ENCODE results near the gene FRY. TPM values are rescaled to one million over a fixed set of nuclear protein-coding genes. Genes with fewer than 3 reads are reported as not detected.

The FRY gene
- total and polyA plus RNA-seq, 11 donors = 21.6 to 237 (median 165) TPM

- intact Hi-C loops (cut with DNase I) = no loop called here
- no peaks in the 10 kb centered on the region for H3K27me3 ChIP-seq
- no peak for ATAC-seq
- WGBS, 4 donors = 97 to 100% (median 98%) methylated on average over 3 of the region's 3 CpGs
- H3K27ac ChIP-seq = peak overlapping the region in 1 of 12 donors; percentile 4
- no peaks in the 10 kb centered on the region for H3K9me3 ChIP-seq
- DNase-seq = no peak
- peaks cover 0 to 97% (median 52%) of the 10 kb centered on the region in 9 donors for H3K36me3 ChIP-seq
- peaks cover 0 to 24% (median 5%) of the 10 kb centered on the region in 12 donors for H3K4me1 ChIP-seq
- no peak for TF ChIP-seq CTCF (IDR thresholded peaks at IDR 0.05)
- TF ChIP-seq POLR2A (IDR thresholded peaks at IDR 0.05) = no peak
- H3K4me3 ChIP-seq = no peak overlapping the region
Observed at GRCh38 chr13:32232263-32232662, 200.7 kb downstream of the FRY start.

- Histone ChIP-seq H3K9me3 (no peaks in the 10 kb centered on the region), H3K4me1 (peaks cover 0 to 24% (median 5%) of the 10 kb centered on the region in 12 donors), H3K4me3 (no peak overlapping the region), H3K27ac (peak overlapping the region in 5 of 12 donors; percentile 0 to 35 (median 10)), H3K36me3 (peaks cover 0 to 97% (median 54%) of the 10 kb centered on the region in 9 donors), H3K27me3 (no peaks in the 10 kb centered on the region)
- 76 to 86% (median 82%) methylated on average over 2 of the region's 2 CpGs for WGBS, 4 donors
- intact Hi-C loops (cut with DNase I) = no loop called here
- DNase-seq (no peak), ATAC-seq (peak; percentile 56 to 76 (median 72))
- TF ChIP-seq POLR2A (IDR thresholded peaks at IDR 0.05) (no peak), CTCF (IDR thresholded peaks at IDR 0.05) (no peak)
Observed at GRCh38 chr13:32233062-32233461, 201.5 kb downstream of the FRY start.

GRCh38 chr13:32234914-32235313 lies 203.3 kb downstream of the FRY start:
- peak in 3 of 4 donors; percentile 19 to 52 (median 29) for ATAC-seq
- H3K36me3 ChIP-seq = peaks cover 0 to 99% (median 59%) of the 10 kb centered on the region in 9 donors

GRCh38 chr13:32237681-32238080 lies 206.1 kb downstream of the FRY start:
- H3K4me1 ChIP-seq = peaks cover 0 to 15% (median 0%) of the 10 kb centered on the region in 12 donors
- 50 to 66% (median 58%) methylated on average over 6 of the region's 6 CpGs for WGBS, 4 donors
- H3K36me3 ChIP-seq = peaks cover 0 to 100% (median 71%) of the 10 kb centered on the region in 9 donors
- intact Hi-C loops (cut with DNase I) = loop anchor here in 1 of 10 donors (5.0 kb wide), 1 partner anchor 60 kb away; no protein-coding TSS in a partner anchor
- no peak for ATAC-seq
- no peak overlapping the region for H3K4me3 ChIP-seq
- no peak overlapping the region for H3K27ac ChIP-seq
- H3K27me3 ChIP-seq = no peaks in the 10 kb centered on the region
- no peaks in the 10 kb centered on the region for H3K9me3 ChIP-seq
- TF ChIP-seq POLR2A (IDR thresholded peaks at IDR 0.05) = no peak
- no peak for TF ChIP-seq CTCF (IDR thresholded peaks at IDR 0.05)
- DNase-seq = no peak

More at GRCh38 chr13:32234914-32235313, 203.3 kb downstream of the FRY start:
- Histone ChIP-seq H3K4me1 (peaks cover 0 to 16% (median 2%) of the 10 kb centered on the region in 12 donors), H3K4me3 (no peak overlapping the region), H3K27ac (no peak overlapping the region), H3K9me3 (no peaks in the 10 kb centered on the region), H3K27me3 (no peaks in the 10 kb centered on the region)
- intact Hi-C loops (cut with DNase I) = loop anchor here in 1 of 10 donors (5.0 kb wide), 1 partner anchor 58 kb away; no protein-coding TSS in a partner anchor
- no peak for DNase-seq
- TF ChIP-seq POLR2A (IDR thresholded peaks at IDR 0.05) (no peak), CTCF (IDR thresholded peaks at IDR 0.05) (no peak)
- WGBS, 4 donors = 78 to 81% (median 79%) methylated on average over 2 of the region's 2 CpGs

Data from heart left ventricle (tissue), 16 donors.